ENCODE measurements around the gene PAMR1.
A peak's percentile ranks its signal among the peaks of the same experiment; 100 is the strongest.

Gene PAMR1

GRCh38 chr11:35525501-35526175 is at the start of gene PAMR1:
TSS of gene PAMR1 (minus strand) at chr11:35525616. CDS start at chr11:35525585, 31 bp downstream.
- no peak for TF ChIP-seq CTCF (IDR thresholded peaks at IDR 0.05; ENCODE audit: low read length, missing control alignments)
- peak; percentile 80 for DNase-seq (ENCODE audit: low read depth)
- peak within 1 kb of the TSS; percentile 75 for H3K4me3 ChIP-seq (replicated peaks; ENCODE audit: low read depth, low read length)

GRCh38 chr11:35571696-35572095 is 46.3 kb upstream of the PAMR1 start:
- H3K4me3 ChIP-seq (replicated peaks; ENCODE audit: low read depth, low read length): no peak overlapping the region
- no peak for DNase-seq (ENCODE audit: low read depth)
- no peak for TF ChIP-seq CTCF (IDR thresholded peaks at IDR 0.05; ENCODE audit: low read length, missing control alignments)

- no peak overlapping the region for H3K4me3 ChIP-seq (replicated peaks; ENCODE audit: low read depth, low read length)
- TF ChIP-seq CTCF (IDR thresholded peaks at IDR 0.05; ENCODE audit: low read length, missing control alignments): no peak
- DNase-seq (ENCODE audit: low read depth): no peak
Measured at GRCh38 chr11:35567737-35568465, 42.5 kb upstream of the PAMR1 start.

GRCh38 chr11:35566885-35567284 is 41.5 kb upstream of the PAMR1 start:
- DNase-seq (ENCODE audit: low read depth): no peak
- TF ChIP-seq CTCF (IDR thresholded peaks at IDR 0.05; ENCODE audit: low read length, missing control alignments): no peak
- H3K4me3 ChIP-seq (replicated peaks; ENCODE audit: low read depth, low read length): no peak overlapping the region

- no peak for DNase-seq (ENCODE audit: low read depth)
- TF ChIP-seq CTCF (IDR thresholded peaks at IDR 0.05; ENCODE audit: low read length, missing control alignments): no peak
- H3K4me3 ChIP-seq (replicated peaks; ENCODE audit: low read depth, low read length): no peak overlapping the region
Measured at GRCh38 chr11:35566181-35566580, 40.8 kb upstream of the PAMR1 start.

GRCh38 chr11:35564245-35564595 is 38.8 kb upstream of the PAMR1 start:
- H3K4me3 ChIP-seq (replicated peaks; ENCODE audit: low read depth, low read length): no peak overlapping the region
- TF ChIP-seq CTCF (IDR thresholded peaks at IDR 0.05; ENCODE audit: low read length, missing control alignments): no peak
- no peak for DNase-seq (ENCODE audit: low read depth)

Measured in fibroblast of pulmonary artery (primary cell).